A673 (cell line): ENCODE results near the gene ESF1. TPM values are rescaled to one million over a fixed set of nuclear protein-coding genes. Genes with fewer than 3 reads are reported as not detected.

Source experiments
- BruUV-seq: library from RNA; stranded (reverse); fragments of 400-500 nt; replicated peaks from 2 replicates; lab custom pipeline; 2021; lab: Mats Ljungman, UMichigan
- CTCF ChIA-PET: fragments of 300-600 bp; sonication (Branson Sonifier 250); formaldehyde crosslinking; loops from one replicate; lab custom pipeline; 2022; ENCODE audit warnings: antibody characterized with exemption; lab: Charles Lee
- POLR2A ChIA-PET: fragments of 300-600 bp; sonication (Branson Sonifier 250); formaldehyde crosslinking; loops from one replicate; lab custom pipeline; 2022; ENCODE audit warnings: antibody characterized with exemption; ENCODE audit not compliant: low non-redundant PET; lab: Charles Lee
- DNase-seq: peaks from one replicate; pipeline ENCODE4 v3.0.0-alpha.2; 2015; ENCODE audit warnings: low spot score
- H3K27ac ChIP-seq: fragments of 200-600 bp; sonication (generic); 2 replicates; pipeline ENCODE4 v1.5.1; 2016; ENCODE audit warnings: mixed run types, low read depth, mild to moderate bottlenecking, mixed read lengths, antibody characterized with exemption, low read length; ENCODE audit not compliant: poor library complexity, severe bottlenecking
- H3K27me3 ChIP-seq: fragments of 200-600 bp; sonication (generic); replicated peaks from 2 replicates; pipeline ENCODE4 v1.6.1; 2017; ENCODE audit warnings: mixed run types, low read depth, mild to moderate bottlenecking, mixed read lengths, antibody characterized with exemption, low read length; ENCODE audit not compliant: insufficient read depth, poor library complexity
- H3K36me3 ChIP-seq: fragments of 200-600 bp; sonication (generic); 2 replicates; pipeline ENCODE4 v1.6.1; 2016; ENCODE audit warnings: mixed run types, mild to moderate bottlenecking, mixed read lengths, antibody characterized with exemption, low read length; ENCODE audit not compliant: insufficient read depth, poor library complexity, severe bottlenecking
- H3K4me1 ChIP-seq: fragments of 200-600 bp; sonication (generic); 2 replicates; pipeline ENCODE4 v1.6.1; 2017; ENCODE audit warnings: mixed run types, mild to moderate bottlenecking, mixed read lengths, antibody characterized with exemption, low read length; ENCODE audit not compliant: insufficient read depth, poor library complexity, severe bottlenecking
- H3K4me3 ChIP-seq: fragments of 200-600 bp; sonication (generic); 2 replicates; pipeline ENCODE4 v1.5.1; 2016; ENCODE audit warnings: low read depth, mixed run types, mild to moderate bottlenecking, mixed read lengths, low read length; ENCODE audit not compliant: poor library complexity, severe bottlenecking
- H3K9me3 ChIP-seq: fragments of 200-600 bp; sonication (generic); 2 replicates; pipeline ENCODE4 v1.6.1; 2016; ENCODE audit warnings: mixed run types, low read depth, mild to moderate bottlenecking, mixed read lengths, antibody characterized with exemption, low read length; ENCODE audit not compliant: poor library complexity, severe bottlenecking
- CTCF ChIP-seq: fragments of 300-800, 200-600 bp; sonication (generic); conservative IDR thresholded peaks from 2 replicates; pipeline ENCODE4 v1.5.1; 2017; ENCODE audit warnings: low read depth, mild to moderate bottlenecking, antibody characterized with exemption, low read length, moderate library complexity, mixed read lengths
- EZH2 ChIP-seq: fragments of 200-600 bp; sonication (generic); IDR thresholded peaks from 2 replicates; pipeline ENCODE4 v1.6.1; 2017; ENCODE audit warnings: borderline replicate concordance, low read depth, mild to moderate bottlenecking, mixed read lengths, antibody characterized with exemption, low read length; ENCODE audit not compliant: poor library complexity, severe bottlenecking
- intact Hi-C: fragments of 100-400 bp; cut with micrococcal nuclease; formaldehyde crosslinking; loops from one replicate; pipeline ENCODE4 v1.10.0; 2022; ENCODE audit not compliant: unreplicated experiment
- total RNA-seq: library from RNA; stranded (reverse); gene quantifications from 2 replicates; pipeline ENCODE4 v1.2.3, GENCODE V29; 2021

ESF1 gene
- total RNA-seq, 1 experiment from 2014 or later = 34.7 TPM

- no TSS peak for BruUV-seq
- Histone ChIP-seq H3K4me3 (no peak overlapping the region), H3K36me3 (peaks cover 93% of the 10 kb centered on the region), H3K9me3 (no peaks in the 10 kb centered on the region), H3K27ac (no peak overlapping the region), H3K27me3 (no peaks in the 10 kb centered on the region), H3K4me1 (no peaks in the 10 kb centered on the region)
- CTCF ChIA-PET = no interaction called here
- no peak for TF ChIP-seq EZH2
- no peak for DNase-seq
- POLR2A ChIA-PET = interaction anchor here (0.7 kb wide), 1 partner anchor 23 kb away, joined by 4 read pairs; no protein-coding TSS in a partner anchor
- intact Hi-C loops = no loop called here
Measured at GRCh38 chr20:13793001-13793400, 8.3 kb upstream of the ESF1 start.

GRCh38 chr20:13791540-13792459, 7.1 kb upstream of the ESF1 start:
- Histone ChIP-seq H3K36me3 (peaks cover 85% of the 10 kb centered on the region), H3K27me3 (no peaks in the 10 kb centered on the region), H3K9me3 (no peaks in the 10 kb centered on the region), H3K4me3 (no peak overlapping the region), H3K27ac (no peak overlapping the region), H3K4me1 (no peaks in the 10 kb centered on the region)
- TF ChIP-seq EZH2 (no peak), CTCF (no peak)
- POLR2A ChIA-PET = no interaction called here
- DNase-seq = no peak
- no TSS peak for BruUV-seq
- intact Hi-C loops = no loop called here
- CTCF ChIA-PET = no interaction called here

- POLR2A ChIA-PET = no interaction called here
- CTCF ChIA-PET = no interaction called here
- BruUV-seq = no TSS peak
Measured at GRCh38 chr20:13790708-13791107, 6.0 kb upstream of the ESF1 start.

More at GRCh38 chr20:13790708-13791107, 6.0 kb upstream of the ESF1 start:
- no peak overlapping the region for H3K27ac ChIP-seq
- H3K27me3 ChIP-seq = no peaks in the 10 kb centered on the region
- H3K4me1 ChIP-seq = no peaks in the 10 kb centered on the region
- TF ChIP-seq EZH2 (no peak), CTCF (no peak)
- H3K4me3 ChIP-seq = no peak overlapping the region
- intact Hi-C loops = no loop called here
- H3K36me3 ChIP-seq = peaks cover 77% of the 10 kb centered on the region
- H3K9me3 ChIP-seq = no peaks in the 10 kb centered on the region
- no peak for DNase-seq
